Thoracic aorta (tissue), 2 donors: ENCODE measurements around the gene RBM12. TPM values are rescaled to one million over a fixed set of nuclear protein-coding genes. Genes with fewer than 3 reads are reported as not detected.
"Not testable (repeated sequence)": the region's sequence is repeated elsewhere in the genome, so short reads cannot be mapped to it uniquely, and the experiment has no call there.

Experiments used
- ATAC-seq: fragments of 150-250 bp; one replicate; pipeline ENCODE4 v1.8.0; 2017; ENCODE audit warnings: low read depth; ENCODE audit not compliant: insufficient number of reproducible peaks, low FRiP score
- DNase-seq: peaks from one replicate; pipeline ENCODE4 v3.0.0-alpha.2; 2020; ENCODE audit warnings: low spot score
- H3K27ac ChIP-seq, 2 donors: fragments of 200-600 bp; sonication (generic); 1 replicate in 1 of 2; 2 replicates in 1 of 2; pipeline ENCODE4 v1.5.1; 2016; ENCODE audit warnings: mild to moderate bottlenecking in 2 of 2, moderate library complexity in 2 of 2
- H3K27me3 ChIP-seq: fragments of 200-600 bp; sonication (generic); replicated peaks from 2 replicates; pipeline ENCODE4 v1.6.0; 2016; ENCODE audit warnings: mild to moderate bottlenecking; ENCODE audit not compliant: insufficient read depth
- H3K36me3 ChIP-seq: fragments of 200-600 bp; sonication (generic); one replicate; pipeline ENCODE4 v1.5.1; 2016
- H3K4me1 ChIP-seq, 2 donors: fragments of 200-600 bp; sonication (generic); 1 replicate in 1 of 2; 2 replicates in 1 of 2; pipeline versions ENCODE4 v1.5.1 to v1.6.0; 2016; ENCODE audit warnings: low read depth in 2 of 2, mild to moderate bottlenecking in 1 of 2; ENCODE audit not compliant: control insufficient read depth in 1 of 2
- H3K4me3 ChIP-seq: fragments of 200-600 bp; sonication (generic); 2 replicates; pipeline ENCODE4 v1.5.1; 2016; ENCODE audit warnings: mild to moderate bottlenecking
- H3K9me3 ChIP-seq: fragments of 200-600 bp; sonication (generic); 2 replicates; pipeline ENCODE4 v1.5.1; 2016
- total RNA-seq, 2 donors: library from RNA; depleted of rRNA; stranded (reverse); fragments of >200 nt; gene quantifications; one replicate each; pipeline versions ENCODE4 v1.1.0 to v1.2.3, GENCODE V29; 2016
- TF ChIP-seq, protein P1 (sequence below): fragments of 200-600 bp; sonication (generic); IDR thresholded peaks from one replicate; pipeline ENCODE4 v1.5.1; 2019; ENCODE audit warnings: antibody characterized with exemption

RBM12 gene, protein sequence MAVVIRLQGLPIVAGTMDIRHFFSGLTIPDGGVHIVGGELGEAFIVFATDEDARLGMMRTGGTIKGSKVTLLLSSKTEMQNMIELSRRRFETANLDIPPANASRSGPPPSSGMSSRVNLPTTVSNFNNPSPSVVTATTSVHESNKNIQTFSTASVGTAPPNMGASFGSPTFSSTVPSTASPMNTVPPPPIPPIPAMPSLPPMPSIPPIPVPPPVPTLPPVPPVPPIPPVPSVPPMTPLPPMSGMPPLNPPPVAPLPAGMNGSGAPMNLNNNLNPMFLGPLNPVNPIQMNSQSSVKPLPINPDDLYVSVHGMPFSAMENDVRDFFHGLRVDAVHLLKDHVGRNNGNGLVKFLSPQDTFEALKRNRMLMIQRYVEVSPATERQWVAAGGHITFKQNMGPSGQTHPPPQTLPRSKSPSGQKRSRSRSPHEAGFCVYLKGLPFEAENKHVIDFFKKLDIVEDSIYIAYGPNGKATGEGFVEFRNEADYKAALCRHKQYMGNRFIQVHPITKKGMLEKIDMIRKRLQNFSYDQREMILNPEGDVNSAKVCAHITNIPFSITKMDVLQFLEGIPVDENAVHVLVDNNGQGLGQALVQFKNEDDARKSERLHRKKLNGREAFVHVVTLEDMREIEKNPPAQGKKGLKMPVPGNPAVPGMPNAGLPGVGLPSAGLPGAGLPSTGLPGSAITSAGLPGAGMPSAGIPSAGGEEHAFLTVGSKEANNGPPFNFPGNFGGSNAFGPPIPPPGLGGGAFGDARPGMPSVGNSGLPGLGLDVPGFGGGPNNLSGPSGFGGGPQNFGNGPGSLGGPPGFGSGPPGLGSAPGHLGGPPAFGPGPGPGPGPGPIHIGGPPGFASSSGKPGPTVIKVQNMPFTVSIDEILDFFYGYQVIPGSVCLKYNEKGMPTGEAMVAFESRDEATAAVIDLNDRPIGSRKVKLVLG
- 10 to 100 TPM; 21.7 to 43.4 TPM for total RNA-seq

DNA sequence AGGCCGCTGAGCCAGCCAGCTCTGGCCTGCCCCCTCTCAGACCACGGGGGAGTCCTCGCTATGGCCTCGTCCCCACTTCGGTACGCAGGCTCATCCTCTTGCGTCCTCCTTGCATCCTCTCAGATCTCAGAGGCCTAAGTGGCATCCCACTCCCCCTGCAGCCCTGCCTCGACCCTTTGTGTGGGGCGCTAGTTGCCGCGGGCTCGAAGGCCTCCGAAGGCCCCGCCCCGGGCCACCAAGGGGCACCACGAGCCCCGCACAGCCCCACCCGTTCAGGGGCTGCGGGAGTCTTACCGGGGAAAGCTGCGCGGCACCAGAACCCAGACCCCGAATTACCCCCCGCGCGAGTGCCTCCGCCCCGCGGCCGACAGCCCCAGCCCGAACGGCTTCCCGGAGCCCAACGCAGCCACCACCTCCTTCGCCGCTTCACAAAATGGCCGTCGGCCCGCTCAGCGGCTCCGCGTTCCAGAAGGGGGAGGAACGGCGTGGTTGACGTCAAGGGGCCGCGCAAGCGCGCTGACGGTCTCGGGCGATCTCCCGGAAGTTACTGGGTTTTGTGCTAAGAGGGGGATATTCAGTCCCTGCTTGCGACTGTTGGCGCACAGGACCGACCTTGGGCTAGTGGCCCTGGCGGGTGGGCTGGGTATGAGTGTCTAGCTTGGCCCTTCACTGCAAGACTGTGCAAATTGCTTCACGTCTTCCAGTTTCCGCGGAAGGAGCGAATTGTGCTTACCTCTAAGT is at the start of gene RBM12, which contains the start of gene CPNE1:
RBM12 (minus strand) TSS at position 435 of the 741 bp plus-strand sequence. CDS start 9,578 bp downstream, outside the sequence.
CPNE1 (minus strand) TSS at position 435 of the 741 bp plus-strand sequence. CDS start 31,977 bp downstream, outside the sequence.
- H3K9me3 ChIP-seq, result no peaks in the 10 kb centered on the region
- H3K4me3 ChIP-seq, result peak within 1 kb of the TSS; percentile 85
- DNase-seq (peak; percentile 55), ATAC-seq (peak; percentile 96)
- peak within 1 kb of the TSS; percentile 92 to 97 for H3K27ac ChIP-seq
- H3K4me1 ChIP-seq, result peaks cover 23 to 37% of the 10 kb centered on the region in 2 donors
- TF ChIP-seq, protein P1, sequence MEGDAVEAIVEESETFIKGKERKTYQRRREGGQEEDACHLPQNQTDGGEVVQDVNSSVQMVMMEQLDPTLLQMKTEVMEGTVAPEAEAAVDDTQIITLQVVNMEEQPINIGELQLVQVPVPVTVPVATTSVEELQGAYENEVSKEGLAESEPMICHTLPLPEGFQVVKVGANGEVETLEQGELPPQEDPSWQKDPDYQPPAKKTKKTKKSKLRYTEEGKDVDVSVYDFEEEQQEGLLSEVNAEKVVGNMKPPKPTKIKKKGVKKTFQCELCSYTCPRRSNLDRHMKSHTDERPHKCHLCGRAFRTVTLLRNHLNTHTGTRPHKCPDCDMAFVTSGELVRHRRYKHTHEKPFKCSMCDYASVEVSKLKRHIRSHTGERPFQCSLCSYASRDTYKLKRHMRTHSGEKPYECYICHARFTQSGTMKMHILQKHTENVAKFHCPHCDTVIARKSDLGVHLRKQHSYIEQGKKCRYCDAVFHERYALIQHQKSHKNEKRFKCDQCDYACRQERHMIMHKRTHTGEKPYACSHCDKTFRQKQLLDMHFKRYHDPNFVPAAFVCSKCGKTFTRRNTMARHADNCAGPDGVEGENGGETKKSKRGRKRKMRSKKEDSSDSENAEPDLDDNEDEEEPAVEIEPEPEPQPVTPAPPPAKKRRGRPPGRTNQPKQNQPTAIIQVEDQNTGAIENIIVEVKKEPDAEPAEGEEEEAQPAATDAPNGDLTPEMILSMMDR, result no peak
- H3K36me3 ChIP-seq, result peaks cover 4% of the 10 kb centered on the region
- no peaks in the 10 kb centered on the region for H3K27me3 ChIP-seq

DNA sequence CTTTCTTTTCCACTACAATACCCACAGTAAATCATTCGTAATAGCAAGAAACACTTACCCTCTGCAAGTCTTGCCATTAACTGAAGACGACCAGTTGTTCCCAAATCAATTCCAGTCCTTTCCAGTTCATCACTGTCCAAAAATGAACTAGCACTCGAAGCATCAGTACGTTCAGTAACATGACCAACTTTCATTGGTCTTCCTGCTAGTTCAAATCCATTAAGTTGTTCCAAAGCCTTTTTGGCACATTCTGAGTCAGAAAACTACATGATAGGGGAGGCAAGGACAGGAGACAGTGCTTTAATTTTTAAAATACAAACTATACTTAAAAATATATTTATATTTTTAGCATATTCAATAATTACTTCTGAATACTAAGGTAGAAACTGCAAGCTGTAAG is 49.4 kb upstream of the RBM12 start:
- TF ChIP-seq, protein P1, result no peak
- Histone ChIP-seq H3K4me3 (no peak overlapping the region), H3K9me3 (no peaks in the 10 kb centered on the region), H3K27me3 (no peaks in the 10 kb centered on the region), H3K4me1 (peaks cover 0 to 27% of the 10 kb centered on the region in 2 donors), H3K27ac (no peak overlapping the region), H3K36me3 (peaks cover 70% of the 10 kb centered on the region)
- ATAC-seq, result no peak
- DNase-seq, result no peak

DNA sequence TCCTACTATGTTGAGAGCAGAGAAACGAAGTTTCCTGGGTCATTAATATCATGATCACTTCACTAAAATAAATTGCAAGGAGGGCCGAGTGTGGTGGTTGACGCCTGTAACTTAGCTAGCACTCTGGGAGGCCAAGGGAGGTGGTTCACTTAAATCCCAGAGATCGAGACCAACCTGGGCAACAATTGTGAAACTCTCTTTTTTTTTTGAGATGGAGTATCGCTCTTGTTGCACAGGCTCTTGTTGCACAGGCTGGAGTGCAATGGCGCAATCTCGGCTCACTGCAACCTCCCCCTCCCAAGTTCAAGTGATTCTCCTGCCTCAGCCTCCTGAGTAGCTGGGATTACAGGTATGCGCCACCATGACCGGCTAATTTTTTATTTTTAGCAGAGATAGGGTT is 48.4 kb upstream of the RBM12 start:
- H3K36me3 ChIP-seq, result peaks cover 62% of the 10 kb centered on the region
- H3K27me3 ChIP-seq, ATAC-seq, DNase-seq, H3K27ac ChIP-seq, H3K4me3 ChIP-seq, H3K9me3 ChIP-seq: not testable (repeated sequence)
- peaks cover 0 to 32% of the 10 kb centered on the region in 2 donors for H3K4me1 ChIP-seq

DNA sequence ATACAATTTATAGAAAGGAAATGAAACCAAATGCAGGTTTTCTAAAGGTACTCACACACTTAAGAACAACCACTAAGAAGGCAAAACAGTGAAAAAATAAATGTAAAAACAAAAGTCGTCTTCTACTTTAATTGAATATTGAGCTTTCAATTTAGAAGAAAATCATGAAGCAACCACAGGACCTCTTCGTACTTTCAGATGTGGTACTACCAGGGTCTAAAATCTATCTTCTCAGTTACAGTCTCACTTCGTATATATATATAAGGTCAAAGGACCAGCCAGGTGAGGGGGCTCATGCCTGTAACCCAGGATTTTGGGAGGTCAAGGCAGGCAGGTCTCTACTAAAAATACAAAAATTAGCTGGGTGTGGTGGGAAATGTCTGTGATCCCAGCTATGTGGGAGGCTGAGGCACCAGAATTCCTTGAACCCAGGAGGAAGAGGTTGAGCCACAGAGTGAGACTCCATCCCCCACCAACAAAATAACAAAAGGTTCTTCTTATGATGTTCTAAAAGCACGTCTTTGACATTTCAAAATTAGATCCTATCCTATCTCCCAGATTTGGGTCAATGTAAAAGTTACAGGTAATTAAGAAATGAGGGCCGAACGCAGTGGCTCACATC is 47.0 kb upstream of the RBM12 start:
- Histone ChIP-seq H3K27ac (no peak overlapping the region), H3K36me3 (peaks cover 49% of the 10 kb centered on the region), H3K9me3 (no peaks in the 10 kb centered on the region), H3K4me3 (no peak overlapping the region), H3K4me1 (peaks cover 0 to 28% of the 10 kb centered on the region in 2 donors), H3K27me3 (no peaks in the 10 kb centered on the region)
- TF ChIP-seq, protein P1, result no peak
- ATAC-seq (no peak), DNase-seq (no peak)
